HepG2 (cell line): ENCODE results near the gene TASOR2. TPM values are rescaled to one million over a fixed set of nuclear protein-coding genes. Genes with fewer than 3 reads are reported as not detected.

Experiments used
- AHR ChIP-seq: IDR thresholded peaks from 2 replicates; pipeline ENCODE4 v1.6.1; 2018; ENCODE audit warnings: missing genetic modification reagents, missing compliant biosample characterization
- ARNTL ChIP-seq: sonication (generic); formaldehyde crosslinking; IDR thresholded peaks from 2 replicates; pipeline ENCODE4 v1.4.0; 2020; ENCODE audit warnings: mild to moderate bottlenecking, missing genetic modification reagents
- BRCA1 ChIP-seq: sonication (generic); formaldehyde crosslinking; IDR thresholded peaks from 2 replicates; pipeline ENCODE4 v1.4.0; 2020; ENCODE audit warnings: missing genetic modification reagents
- HCFC1 ChIP-seq: fragments of 150-350 bp; IDR thresholded peaks from 2 replicates; pipeline ENCODE4 v1.6.1; 2014; ENCODE audit warnings: low read depth, low read length
- MTA1 ChIP-seq: sonication (generic); formaldehyde crosslinking; IDR thresholded peaks from 2 replicates; pipeline ENCODE4 v1.4.0; 2020; ENCODE audit warnings: missing genetic modification reagents, mild to moderate bottlenecking, borderline replicate concordance
- MTF1 ChIP-seq: sonication (generic); formaldehyde crosslinking; IDR thresholded peaks from 2 replicates; pipeline ENCODE4 v1.5.0; 2020; ENCODE audit warnings: missing genetic modification reagents
- REL ChIP-seq: sonication (generic); formaldehyde crosslinking; conservative IDR thresholded peaks from 2 replicates; pipeline ENCODE4 v1.8.0; 2022; ENCODE audit warnings: mild to moderate bottlenecking, missing genetic modification reagents, moderate library complexity
- SOX13 ChIP-seq, 3 experiments: fragments of 450-650 bp in 1 of 3; sonication (generic) in 1 of 3; formaldehyde crosslinking in 1 of 3; IDR thresholded peaks in 2 of 3; conservative IDR thresholded peaks in 1 of 3; 2 replicates each; pipeline versions ENCODE4 v1.5.0 to v1.6.1; 2016 to 2020; ENCODE audit warnings: antibody characterized with exemption in 1 of 3, mild to moderate bottlenecking in 1 of 3, missing compliant biosample characterization in 1 of 3, missing genetic modification reagents in 1 of 3, moderate library complexity in 1 of 3
- SOX6 ChIP-seq, 2 experiments: fragments of 450-650 bp in 1 of 2; sonication (generic) in 1 of 2; formaldehyde crosslinking in 1 of 2; IDR thresholded peaks; 2 replicates each; pipeline versions ENCODE4 v1.4.0 to v1.6.1; 2017 to 2020; ENCODE audit warnings: antibody characterized with exemption in 1 of 2, mild to moderate bottlenecking in 1 of 2, missing genetic modification reagents in 1 of 2
- SP2 ChIP-seq: sonication (generic); formaldehyde crosslinking; IDR thresholded peaks from 2 replicates; pipeline ENCODE4 v1.5.1; 2020; ENCODE audit warnings: mild to moderate bottlenecking, missing genetic modification reagents
- U2AF2 ChIP-seq: fragments of 200-400 bp; formaldehyde crosslinking; IDR thresholded peaks from 2 replicates; pipeline ENCODE4 v1.6.1; 2017; ENCODE audit warnings: low read depth, mild to moderate bottlenecking, low read length
- ZBTB21 ChIP-seq: sonication (generic); formaldehyde crosslinking; IDR thresholded peaks from 2 replicates; pipeline ENCODE4 v1.4.0; 2020; ENCODE audit warnings: missing genetic modification reagents
- ZEB1 ChIP-seq: IDR thresholded peaks from 2 replicates; pipeline ENCODE4 v1.6.1; 2012; ENCODE audit warnings: mild to moderate bottlenecking, low read depth, inconsistent platforms; ENCODE audit not compliant: insufficient replicate concordance
- ZFP36L1 ChIP-seq: sonication (generic); formaldehyde crosslinking; IDR thresholded peaks from 2 replicates; pipeline ENCODE4 v1.8.0; 2022; ENCODE audit warnings: mild to moderate bottlenecking, missing genetic modification reagents, moderate library complexity
- ZFP37 ChIP-seq: sonication (generic); formaldehyde crosslinking; IDR thresholded peaks from 2 replicates; pipeline ENCODE4 v1.4.0; 2020; ENCODE audit warnings: missing genetic modification reagents, borderline replicate concordance
- ZKSCAN5 ChIP-seq: sonication (generic); formaldehyde crosslinking; IDR thresholded peaks from 2 replicates; pipeline ENCODE4 v1.5.1; 2020; ENCODE audit warnings: mild to moderate bottlenecking, missing genetic modification reagents
- ZNF460 ChIP-seq: sonication (generic); formaldehyde crosslinking; IDR thresholded peaks from 2 replicates; pipeline ENCODE4 v1.5.1; 2020; ENCODE audit warnings: missing genetic modification reagents, mild to moderate bottlenecking, borderline replicate concordance
- ZNF605 ChIP-seq: sonication (generic); formaldehyde crosslinking; IDR thresholded peaks from 2 replicates; pipeline ENCODE4 v1.8.0; 2022; ENCODE audit warnings: mild to moderate bottlenecking, missing genetic modification reagents
- ZNF749 ChIP-seq: sonication (generic); formaldehyde crosslinking; IDR thresholded peaks from 2 replicates; pipeline ENCODE4 v1.8.0; 2022; ENCODE audit warnings: mild to moderate bottlenecking, missing genetic modification reagents, moderate library complexity, borderline replicate concordance
- ZNF790 ChIP-seq: sonication (generic); formaldehyde crosslinking; IDR thresholded peaks from 2 replicates; pipeline ENCODE4 v1.8.0; 2022; ENCODE audit warnings: missing genetic modification reagents, mild to moderate bottlenecking, borderline replicate concordance
- ZSCAN21 ChIP-seq: sonication (generic); formaldehyde crosslinking; IDR thresholded peaks from 2 replicates; pipeline ENCODE4 v1.8.0; 2022; ENCODE audit warnings: mild to moderate bottlenecking, missing genetic modification reagents, moderate library complexity, borderline replicate concordance
- ZSCAN30 ChIP-seq: sonication (generic); formaldehyde crosslinking; IDR thresholded peaks from 2 replicates; pipeline ENCODE4 v1.5.0; 2020; ENCODE audit warnings: mild to moderate bottlenecking, missing genetic modification reagents
- polyA plus RNA-seq, 8 experiments: library from polyadenylated mRNA; depleted of rRNA in 3 of 8; stranded (reverse) in 7 of 8; unstranded in 1 of 8; fragments of >200 nt; fragmentation: Illumina TruSeq in 4 of 8; extraction: Trizol in 4 of 8; gene quantifications; 2 replicates each; pipeline versions ENCODE4 v1.2.1 to v1.2.3, GENCODE V29; 2011 to 2016; ENCODE audit warnings: low read depth in 4 of 8, missing spikeins in 1 of 8, mixed read lengths in 1 of 8; ENCODE audit not compliant: insufficient read depth in 1 of 8
- total RNA-seq, 5 experiments: library from RNA; depleted of rRNA; stranded (reverse); fragments of >200 nt; fragmentation: Illumina TruSeq; extraction: Trizol; gene quantifications; 2 replicates each; pipeline ENCODE4 v1.2.3, GENCODE V29; 2016; ENCODE audit warnings: low read depth in 1 of 5
- TF ChIP-seq, protein P1 (sequence below): IDR thresholded peaks from 2 replicates; pipeline ENCODE4 v1.4.0; 2020; ENCODE audit warnings: mild to moderate bottlenecking, missing genetic modification reagents
- TF ChIP-seq, protein P2 (sequence below): sonication (generic); formaldehyde crosslinking; IDR thresholded peaks from 2 replicates; pipeline ENCODE4 v1.9.0; 2022; ENCODE audit warnings: low read depth, missing genetic modification reagents

The TASOR2 gene
- total and polyA plus RNA-seq, 2 of the 13 experiments (the other 11 are each of a cell fraction or from before 2014, with no cell fraction given): 24.2 to 55.3 TPM

DNA sequence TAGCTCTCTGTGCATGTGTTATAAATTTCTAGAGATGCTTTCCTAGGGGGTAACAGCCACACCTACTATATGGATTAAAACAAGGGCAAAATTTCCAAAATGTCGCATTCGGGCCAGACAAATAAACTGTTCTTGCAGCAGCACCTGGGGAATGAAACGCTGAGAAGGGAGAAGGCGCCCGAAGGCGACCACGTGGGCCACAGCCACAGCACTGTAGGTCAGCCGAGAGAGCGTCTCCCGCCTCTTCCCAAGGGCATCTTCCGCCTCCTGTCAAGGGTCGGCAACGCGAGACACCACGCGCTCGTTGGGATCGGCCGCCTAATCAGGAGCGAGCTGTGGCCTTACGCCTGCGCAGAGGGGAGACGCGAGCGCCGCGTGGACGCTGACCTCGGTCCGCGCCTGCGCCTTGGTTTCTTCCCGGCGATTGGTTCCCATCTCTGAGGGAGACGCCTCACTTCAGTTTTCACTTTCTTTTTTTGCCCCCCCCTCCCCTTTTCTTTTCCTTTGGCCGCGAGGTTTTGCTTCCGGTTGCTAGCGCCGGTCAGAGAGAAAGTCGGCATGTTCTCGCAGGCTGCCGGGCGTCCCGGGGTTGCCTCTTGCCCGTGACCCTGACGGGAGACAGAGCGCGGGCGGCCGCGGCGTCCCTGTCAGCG is at the start of gene TASOR2 (continued):
- TF ChIP-seq ZFP37 (CRISPR knock-in tag) (peak; percentile 97; the same call in 1 of the 2 replicates), SOX6 (IDR thresholded peaks at IDR 0.05) (no peak), SOX6 (CRISPR knock-in tag; IDR thresholded peaks at IDR 0.05) (peak; percentile 78), ZNF790 (CRISPR knock-in tag) (peak; percentile 81; the same call in 1 of the 2 replicates), ARNTL (CRISPR knock-in tag) (peak; percentile 70), ZNF605 (CRISPR knock-in tag) (peak; percentile 99), HCFC1 (no peak; the same call in none of the 2 replicates), ZNF460 (CRISPR knock-in tag) (no peak; the same call in 1 of the 2 replicates), BRCA1 (CRISPR knock-in tag) (no peak; the same call in 1 of the 2 replicates), U2AF2 (no peak), ZFP36L1 (CRISPR knock-in tag) (peak; percentile 97), ZNF749 (CRISPR knock-in tag) (peak; percentile 97), MTF1 (CRISPR knock-in tag) (no peak), ZSCAN21 (CRISPR knock-in tag) (peak; percentile 97), ZSCAN30 (CRISPR knock-in tag) (peak; percentile 81; the same call in 1 of the 2 replicates), ZEB1 (no peak), SOX13 (IDR thresholded peaks at IDR 0.05) (0 out of 2 replicates have a peak, but pooled peaks have one; percentile 33), SOX13 (CRISPR knock-in tag; conservative IDR thresholded peaks at IDR 0.05 in 1 of 2, IDR thresholded peaks at IDR 0.05 in 1 of 2) (peak in 1 of 2 experiments; percentile 52; a peak in 2 of 4 replicates), ZBTB21 (CRISPR knock-in tag) (no peak), ZKSCAN5 (no peak), SP2 (peak; percentile 63; the same call in 1 of the 2 replicates), AHR (CRISPR knock-in tag) (peak; percentile 99), MTA1 (CRISPR knock-in tag) (no peak), REL (peak; percentile 96)
- TF ChIP-seq, protein P1, sequence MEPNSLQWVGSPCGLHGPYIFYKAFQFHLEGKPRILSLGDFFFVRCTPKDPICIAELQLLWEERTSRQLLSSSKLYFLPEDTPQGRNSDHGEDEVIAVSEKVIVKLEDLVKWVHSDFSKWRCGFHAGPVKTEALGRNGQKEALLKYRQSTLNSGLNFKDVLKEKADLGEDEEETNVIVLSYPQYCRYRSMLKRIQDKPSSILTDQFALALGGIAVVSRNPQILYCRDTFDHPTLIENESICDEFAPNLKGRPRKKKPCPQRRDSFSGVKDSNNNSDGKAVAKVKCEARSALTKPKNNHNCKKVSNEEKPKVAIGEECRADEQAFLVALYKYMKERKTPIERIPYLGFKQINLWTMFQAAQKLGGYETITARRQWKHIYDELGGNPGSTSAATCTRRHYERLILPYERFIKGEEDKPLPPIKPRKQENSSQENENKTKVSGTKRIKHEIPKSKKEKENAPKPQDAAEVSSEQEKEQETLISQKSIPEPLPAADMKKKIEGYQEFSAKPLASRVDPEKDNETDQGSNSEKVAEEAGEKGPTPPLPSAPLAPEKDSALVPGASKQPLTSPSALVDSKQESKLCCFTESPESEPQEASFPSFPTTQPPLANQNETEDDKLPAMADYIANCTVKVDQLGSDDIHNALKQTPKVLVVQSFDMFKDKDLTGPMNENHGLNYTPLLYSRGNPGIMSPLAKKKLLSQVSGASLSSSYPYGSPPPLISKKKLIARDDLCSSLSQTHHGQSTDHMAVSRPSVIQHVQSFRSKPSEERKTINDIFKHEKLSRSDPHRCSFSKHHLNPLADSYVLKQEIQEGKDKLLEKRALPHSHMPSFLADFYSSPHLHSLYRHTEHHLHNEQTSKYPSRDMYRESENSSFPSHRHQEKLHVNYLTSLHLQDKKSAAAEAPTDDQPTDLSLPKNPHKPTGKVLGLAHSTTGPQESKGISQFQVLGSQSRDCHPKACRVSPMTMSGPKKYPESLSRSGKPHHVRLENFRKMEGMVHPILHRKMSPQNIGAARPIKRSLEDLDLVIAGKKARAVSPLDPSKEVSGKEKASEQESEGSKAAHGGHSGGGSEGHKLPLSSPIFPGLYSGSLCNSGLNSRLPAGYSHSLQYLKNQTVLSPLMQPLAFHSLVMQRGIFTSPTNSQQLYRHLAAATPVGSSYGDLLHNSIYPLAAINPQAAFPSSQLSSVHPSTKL (CRISPR knock-in tag): peak; percentile 84
- TF ChIP-seq, protein P2, sequence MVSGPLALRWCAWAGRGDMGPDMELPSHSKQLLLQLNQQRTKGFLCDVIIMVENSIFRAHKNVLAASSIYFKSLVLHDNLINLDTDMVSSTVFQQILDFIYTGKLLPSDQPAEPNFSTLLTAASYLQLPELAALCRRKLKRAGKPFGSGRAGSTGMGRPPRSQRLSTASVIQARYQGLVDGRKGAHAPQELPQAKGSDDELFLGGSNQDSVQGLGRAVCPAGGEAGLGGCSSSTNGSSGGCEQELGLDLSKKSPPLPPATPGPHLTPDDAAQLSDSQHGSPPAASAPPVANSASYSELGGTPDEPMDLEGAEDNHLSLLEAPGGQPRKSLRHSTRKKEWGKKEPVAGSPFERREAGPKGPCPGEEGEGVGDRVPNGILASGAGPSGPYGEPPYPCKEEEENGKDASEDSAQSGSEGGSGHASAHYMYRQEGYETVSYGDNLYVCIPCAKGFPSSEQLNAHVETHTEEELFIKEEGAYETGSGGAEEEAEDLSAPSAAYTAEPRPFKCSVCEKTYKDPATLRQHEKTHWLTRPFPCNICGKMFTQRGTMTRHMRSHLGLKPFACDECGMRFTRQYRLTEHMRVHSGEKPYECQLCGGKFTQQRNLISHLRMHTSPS: peak; percentile 65; the same call in 1 of the 2 replicates
